Measurements from ENCODE around the gene DOCK10. TPM values are rescaled to one million over a fixed set of nuclear protein-coding genes. Genes with fewer than 3 reads are reported as not detected.

DOCK10 gene
- total RNA-seq, 2 donors from 2014 or later: 2.0 to 3.4 TPM

- TF ChIP-seq POLR2A (IDR thresholded peaks at IDR 0.05) (no peak), CTCF (IDR thresholded peaks at IDR 0.05) (no peak)
- no peaks in the 10 kb centered on the region for H3K27me3 ChIP-seq
- WGBS, 2 donors: 84 to 90% methylated on average over 1 of the region's 1 CpG
- no peak for DNase-seq
- intact Hi-C loops (cut with DNase I): no loop called here
- ATAC-seq: no peak
- H3K4me3 ChIP-seq: no peak overlapping the region
- no peaks in the 10 kb centered on the region for H3K36me3 ChIP-seq (replicated peaks in 1 of 2; ENCODE audit: insufficient read depth in 1 of 2, low read depth in 2 of 2)
- H3K27ac ChIP-seq: no peak overlapping the region
- no peaks in the 10 kb centered on the region for H3K9me3 ChIP-seq
- no peaks in the 10 kb centered on the region for H3K4me1 ChIP-seq
Observed at GRCh38 chr2:224903621-224904020, 138.6 kb downstream of the DOCK10 start.

GRCh38 chr2:224901121-224901676 is 141.1 kb downstream of the DOCK10 start:
- Histone ChIP-seq H3K4me1 (no peaks in the 10 kb centered on the region), H3K27ac (no peak overlapping the region), H3K4me3 (no peak overlapping the region), H3K36me3 (replicated peaks in 1 of 2; ENCODE audit: insufficient read depth in 1 of 2, low read depth in 2 of 2) (no peaks in the 10 kb centered on the region), H3K9me3 (no peaks in the 10 kb centered on the region), H3K27me3 (no peaks in the 10 kb centered on the region)
- TF ChIP-seq POLR2A (IDR thresholded peaks at IDR 0.05) (no peak), CTCF (IDR thresholded peaks at IDR 0.05) (no peak)
- intact Hi-C loops (cut with DNase I): no loop called here
- no peak for ATAC-seq
- no peak for DNase-seq
- WGBS, 2 donors: 50% methylated on average over 4 of the region's 4 CpGs

- intact Hi-C loops (cut with DNase I): no loop called here
- Histone ChIP-seq H3K27ac (no peak overlapping the region), H3K36me3 (replicated peaks in 1 of 2; ENCODE audit: insufficient read depth in 1 of 2, low read depth in 2 of 2) (no peaks in the 10 kb centered on the region), H3K27me3 (no peaks in the 10 kb centered on the region), H3K4me1 (no peaks in the 10 kb centered on the region), H3K9me3 (no peaks in the 10 kb centered on the region), H3K4me3 (no peak overlapping the region)
- DNase-seq: no peak
- ATAC-seq: no peak
- TF ChIP-seq CTCF (IDR thresholded peaks at IDR 0.05) (no peak), POLR2A (IDR thresholded peaks at IDR 0.05) (no peak)
- WGBS, 2 donors: 53 to 56% methylated on average over 1 of the region's 1 CpG
Observed at GRCh38 chr2:224895377-224895776, 146.9 kb downstream of the DOCK10 start.

GRCh38 chr2:224894356-224894755 is 147.9 kb downstream of the DOCK10 start:
- Histone ChIP-seq H3K4me1 (no peaks in the 10 kb centered on the region), H3K36me3 (replicated peaks in 1 of 2; ENCODE audit: insufficient read depth in 1 of 2, low read depth in 2 of 2) (no peaks in the 10 kb centered on the region), H3K27me3 (no peaks in the 10 kb centered on the region), H3K4me3 (no peak overlapping the region), H3K27ac (no peak overlapping the region), H3K9me3 (no peaks in the 10 kb centered on the region)
- intact Hi-C loops (cut with DNase I): no loop called here
- DNase-seq (no peak), ATAC-seq (no peak)
- TF ChIP-seq CTCF (IDR thresholded peaks at IDR 0.05) (no peak), POLR2A (IDR thresholded peaks at IDR 0.05) (no peak)
- WGBS, 2 donors: 35 to 58% methylated on average over 3 of the region's 3 CpGs

- DNase-seq: no peak
- H3K9me3 ChIP-seq: no peaks in the 10 kb centered on the region
- H3K4me1 ChIP-seq: no peaks in the 10 kb centered on the region
- 60 to 68% methylated on average over 2 of the region's 2 CpGs for WGBS, 2 donors
- intact Hi-C loops (cut with DNase I): no loop called here
- H3K27me3 ChIP-seq: no peaks in the 10 kb centered on the region
- no peak overlapping the region for H3K27ac ChIP-seq
- no peaks in the 10 kb centered on the region for H3K36me3 ChIP-seq (replicated peaks in 1 of 2; ENCODE audit: insufficient read depth in 1 of 2, low read depth in 2 of 2)
- no peak for TF ChIP-seq POLR2A (IDR thresholded peaks at IDR 0.05)
- no peak for TF ChIP-seq CTCF (IDR thresholded peaks at IDR 0.05)
- H3K4me3 ChIP-seq: no peak overlapping the region
- ATAC-seq: no peak
Observed at GRCh38 chr2:224893848-224894247, 148.4 kb downstream of the DOCK10 start.
